GM12878 (cell line): Measurements from ENCODE around the gene LRRC23. TPM values are rescaled to one million over a fixed set of nuclear protein-coding genes. Genes with fewer than 3 reads are reported as not detected.

Source experiments
- ATF7 ChIP-seq: fragments of 450-650 bp; IDR thresholded peaks from 2 replicates; pipeline ENCODE4 v1.6.1; 2016; ENCODE audit warnings: low read depth, mild to moderate bottlenecking
- BCL3 ChIP-seq: IDR thresholded peaks from 2 replicates; pipeline ENCODE4 v1.6.1; 2011; ENCODE audit warnings: borderline replicate concordance, low read depth, mild to moderate bottlenecking, moderate library complexity, low read length; ENCODE audit not compliant: insufficient read depth, poor library complexity, severe bottlenecking
- BMI1 ChIP-seq: fragments of 450-650 bp; IDR thresholded peaks from 2 replicates; pipeline ENCODE4 v1.6.1; 2016; ENCODE audit warnings: mild to moderate bottlenecking, moderate library complexity, borderline replicate concordance
- CEBPZ ChIP-seq: fragments of 150-350 bp; IDR thresholded peaks from 2 replicates; pipeline ENCODE4 v1.6.1; 2016; ENCODE audit warnings: low read depth, low read length
- DPF2 ChIP-seq: fragments of 450-650 bp; IDR thresholded peaks from 2 replicates; pipeline ENCODE4 v1.6.1; 2017; ENCODE audit warnings: mild to moderate bottlenecking
- EED ChIP-seq: sonication (generic); IDR thresholded peaks from 2 replicates; pipeline ENCODE4 v1.6.1; 2016; ENCODE audit warnings: antibody characterized with exemption, low read depth
- HDAC2 ChIP-seq: fragments of 200-600 bp; sonication (generic); IDR thresholded peaks from 2 replicates; pipeline ENCODE4 v1.6.1; 2017
- HDAC6 ChIP-seq: fragments of 200-600 bp; sonication (generic); IDR thresholded peaks from one replicate; pipeline ENCODE4 v1.8.0; 2017; ENCODE audit warnings: antibody characterized with exemption; ENCODE audit not compliant: unreplicated experiment
- HDGF ChIP-seq: fragments of 450-650 bp; IDR thresholded peaks from 2 replicates; pipeline ENCODE4 v1.6.1; 2016; ENCODE audit warnings: antibody characterized with exemption
- JUNB ChIP-seq: IDR thresholded peaks from 2 replicates; pipeline ENCODE4 v1.6.1; 2016; ENCODE audit warnings: antibody characterized with exemption, mild to moderate bottlenecking
- MEF2B ChIP-seq: fragments of 450-650 bp; IDR thresholded peaks from 2 replicates; pipeline ENCODE4 v1.6.1; 2018; ENCODE audit warnings: mild to moderate bottlenecking, moderate library complexity; ENCODE audit not compliant: partially characterized antibody, poor library complexity, severe bottlenecking
- NR2C1 ChIP-seq: fragments of 450-650 bp; IDR thresholded peaks from 2 replicates; pipeline ENCODE4 v1.6.1; 2017; ENCODE audit warnings: antibody characterized with exemption, mild to moderate bottlenecking, moderate library complexity
- RCOR1 ChIP-seq: conservative IDR thresholded peaks from 2 replicates; pipeline ENCODE4 v1.6.1; 2012; ENCODE audit warnings: low read depth, low read length, improper control_type of control experiment
- RELB ChIP-seq: fragments of 450-650 bp; IDR thresholded peaks from 2 replicates; pipeline ENCODE4 v1.6.1; 2017; ENCODE audit warnings: low read depth, mild to moderate bottlenecking, moderate library complexity
- RFX5 ChIP-seq: IDR thresholded peaks from 2 replicates; pipeline ENCODE4 v1.6.1; 2011; ENCODE audit warnings: low read depth, low read length, improper control_type of control experiment
- SMC3 ChIP-seq: IDR thresholded peaks from 2 replicates; pipeline ENCODE4 v1.6.1; 2011; ENCODE audit warnings: low read length, improper control_type of control experiment, borderline replicate concordance
- TBL1XR1 ChIP-seq: IDR thresholded peaks from 2 replicates; pipeline ENCODE4 v1.6.1; 2012; ENCODE audit warnings: low read depth, low read length, improper control_type of control experiment
- TCF12 ChIP-seq: IDR thresholded peaks from 2 replicates; pipeline ENCODE4 v1.6.1; 2011; ENCODE audit warnings: low read depth, mild to moderate bottlenecking, low read length
- ZBTB40 ChIP-seq: fragments of 450-650 bp; IDR thresholded peaks from 2 replicates; pipeline ENCODE4 v1.6.1; 2016; ENCODE audit warnings: mild to moderate bottlenecking, moderate library complexity, borderline replicate concordance
- ZNF207 ChIP-seq: fragments of 450-650 bp; IDR thresholded peaks from 2 replicates; pipeline ENCODE4 v1.6.1; 2014; ENCODE audit warnings: antibody characterized with exemption, mild to moderate bottlenecking, borderline replicate concordance
- polyA plus RNA-seq, 11 experiments: library from polyadenylated mRNA; depleted of rRNA in 4 of 11; unstranded in 6 of 11; stranded (reverse) in 5 of 11; fragments of >200 nt; fragmentation: Nextera tagmentation in 4 of 11; fragmentation: Illumina TruSeq in 1 of 11; extraction: Ambion mirVana in 4 of 11; extraction: Trizol in 1 of 11; gene quantifications; 1 replicate in 1 of 11; 2 replicates in 10 of 11; pipeline versions ENCODE4 v1.2.1 to v1.2.3, GENCODE V29; 2011 to 2016; ENCODE audit warnings: inconsistent platforms in 2 of 11, missing spikeins in 2 of 11, low read depth in 1 of 11
- total RNA-seq, 4 experiments: library from RNA; depleted of rRNA in 3 of 4; stranded (reverse); fragments of >200 nt in 3 of 4; fragmentation: Illumina TruSeq in 1 of 4; extraction: Trizol in 1 of 4; gene quantifications; 2 replicates each; pipeline versions ENCODE4 v1.2.1 to v1.2.3, GENCODE V29; 2013 to 2021

Gene LRRC23
- total and polyA plus RNA-seq, 10 of the 15 experiments (the other 5 are each of a cell fraction or from before 2014, with no cell fraction given), result 1.4 to 6.9 (median 3.4) TPM

GRCh38 chr12:6959058-6959804 is 54.6 kb downstream of the LRRC23 start (continued):
- TF ChIP-seq MEF2B, result peak; percentile 99
- TF ChIP-seq DPF2, result peak; percentile 99
- TF ChIP-seq HDAC2, result no peak
- peak; percentile 91 for TF ChIP-seq HDGF
- no peak for TF ChIP-seq CEBPZ
- TF ChIP-seq ZNF207, result peak; percentile 38; the same call in 1 of the 2 replicates
- TF ChIP-seq RCOR1, result 0 out of 2 replicates have a peak, but pooled peaks have one; percentile 63
- TF ChIP-seq RFX5, result no peak
- TF ChIP-seq TCF12, result 0 out of 2 replicates have a peak, but pooled peaks have one; percentile 34
- TF ChIP-seq ATF7, result peak; percentile 97
- peak; percentile 92 for TF ChIP-seq BCL3
- 0 out of 2 replicates have a peak, but pooled peaks have one; percentile 64 for TF ChIP-seq BMI1
- peak; percentile 60 for TF ChIP-seq HDAC6
- TF ChIP-seq SMC3, result no peak; the same call in 1 of the 2 replicates
- TF ChIP-seq EED, result peak; percentile 96
- TF ChIP-seq JUNB, result peak; percentile 72
- TF ChIP-seq RELB, result peak; percentile 97
- peak; percentile 100 for TF ChIP-seq TBL1XR1
- TF ChIP-seq ZBTB40, result peak; percentile 64; the same call in 1 of the 2 replicates
- TF ChIP-seq NR2C1, result peak; percentile 51
